Measurements from ENCODE around the gene ASB18.

ASB18 gene

DNA sequence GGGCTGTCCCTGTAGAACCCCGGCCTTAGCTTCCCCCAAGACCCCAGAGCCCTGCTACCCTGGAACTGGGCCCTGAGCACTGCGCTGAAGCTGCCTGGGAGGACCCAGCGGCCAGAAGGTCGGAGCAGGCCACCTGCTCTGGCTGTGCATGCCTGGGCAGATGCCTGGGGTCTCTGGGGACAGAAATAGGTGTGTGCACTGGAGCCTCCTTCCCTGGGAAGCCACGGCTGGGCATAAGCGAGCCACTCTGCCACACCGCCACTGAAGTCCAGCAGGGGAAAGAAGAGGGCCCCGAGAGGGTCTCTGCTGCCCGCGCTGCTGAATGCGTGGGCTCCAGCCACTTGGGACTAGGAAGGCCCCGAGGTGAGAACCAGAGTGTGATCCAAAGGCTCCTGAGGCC is 102.7 kb downstream of the ASB18 start:
- no peak for DNase-seq

DNA sequence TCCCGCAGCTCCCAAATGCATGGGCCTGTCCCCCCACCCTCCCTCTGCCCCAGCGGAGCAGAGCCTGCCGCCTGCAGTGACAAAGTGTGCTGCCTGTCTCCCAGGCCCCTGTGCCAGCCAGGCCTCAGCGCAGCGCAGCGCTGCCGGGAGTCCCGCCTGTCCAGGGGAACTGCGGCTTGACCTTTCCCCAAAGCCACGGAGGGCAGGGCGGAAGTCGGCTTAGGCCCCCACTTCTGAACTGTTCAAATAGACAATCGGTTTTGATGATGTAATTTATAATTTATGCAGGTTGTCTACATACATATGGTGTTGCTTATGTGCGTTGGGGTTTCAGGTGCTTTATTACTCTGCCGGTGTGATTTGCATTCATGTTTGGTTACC is 103.1 kb downstream of the ASB18 start:
- no peak for DNase-seq

DNA sequence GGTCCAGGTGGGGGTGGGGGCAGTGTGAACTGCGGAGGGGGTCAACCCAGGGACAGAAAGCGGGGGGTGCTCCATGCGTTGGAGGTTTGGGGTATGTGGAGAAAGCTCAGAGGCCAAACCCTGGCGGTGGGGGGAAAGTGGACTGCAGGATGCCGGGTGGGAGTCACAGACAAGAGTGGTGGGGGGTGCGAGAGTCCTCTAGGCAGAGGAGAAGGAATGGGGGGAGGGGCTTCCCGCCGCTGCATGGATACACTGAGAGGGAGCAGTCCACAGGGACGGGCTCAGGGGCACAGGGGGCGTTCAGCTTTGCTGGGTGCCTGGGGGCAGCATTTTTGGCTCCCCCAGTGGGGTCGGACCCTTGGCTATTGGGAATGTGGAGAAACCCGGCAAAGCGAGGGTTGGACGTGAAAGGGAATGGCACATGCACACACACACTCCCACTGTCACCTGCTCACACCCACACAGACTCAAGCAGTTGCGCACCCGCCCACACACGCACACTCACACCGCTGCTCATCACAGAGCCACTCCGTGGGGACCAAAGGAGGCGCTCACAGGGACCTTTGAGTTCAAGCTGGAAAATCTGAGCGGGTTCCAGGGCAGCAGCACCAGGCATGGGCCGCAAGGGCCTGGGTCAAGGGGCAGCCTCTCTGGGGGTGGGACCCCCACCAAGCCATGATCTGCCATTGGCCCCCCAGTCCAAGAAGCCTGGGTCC is 103.7 kb downstream of the ASB18 start:
- DNase-seq: no peak

DNA sequence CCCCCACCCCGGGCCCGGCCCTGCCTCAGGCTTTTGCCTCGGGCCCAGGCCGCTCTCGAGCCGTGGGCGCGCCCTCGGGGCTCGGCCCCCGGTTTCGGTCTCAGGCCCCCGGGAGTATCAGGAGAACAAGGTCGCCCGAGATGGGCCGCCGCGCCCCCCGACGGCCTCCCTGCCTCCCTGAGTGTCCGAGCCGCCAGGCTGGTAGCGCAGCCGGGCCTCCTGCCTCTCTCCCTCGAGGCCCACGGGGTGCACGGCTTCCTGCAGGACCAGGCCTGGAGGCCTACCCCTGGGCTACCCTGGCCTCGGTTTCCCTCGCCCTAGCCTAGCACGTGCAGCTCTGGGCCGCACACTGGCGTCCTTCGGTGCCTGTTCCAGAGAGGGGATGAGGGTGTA is 104.4 kb downstream of the ASB18 start:
- DNase-seq: no peak

DNA sequence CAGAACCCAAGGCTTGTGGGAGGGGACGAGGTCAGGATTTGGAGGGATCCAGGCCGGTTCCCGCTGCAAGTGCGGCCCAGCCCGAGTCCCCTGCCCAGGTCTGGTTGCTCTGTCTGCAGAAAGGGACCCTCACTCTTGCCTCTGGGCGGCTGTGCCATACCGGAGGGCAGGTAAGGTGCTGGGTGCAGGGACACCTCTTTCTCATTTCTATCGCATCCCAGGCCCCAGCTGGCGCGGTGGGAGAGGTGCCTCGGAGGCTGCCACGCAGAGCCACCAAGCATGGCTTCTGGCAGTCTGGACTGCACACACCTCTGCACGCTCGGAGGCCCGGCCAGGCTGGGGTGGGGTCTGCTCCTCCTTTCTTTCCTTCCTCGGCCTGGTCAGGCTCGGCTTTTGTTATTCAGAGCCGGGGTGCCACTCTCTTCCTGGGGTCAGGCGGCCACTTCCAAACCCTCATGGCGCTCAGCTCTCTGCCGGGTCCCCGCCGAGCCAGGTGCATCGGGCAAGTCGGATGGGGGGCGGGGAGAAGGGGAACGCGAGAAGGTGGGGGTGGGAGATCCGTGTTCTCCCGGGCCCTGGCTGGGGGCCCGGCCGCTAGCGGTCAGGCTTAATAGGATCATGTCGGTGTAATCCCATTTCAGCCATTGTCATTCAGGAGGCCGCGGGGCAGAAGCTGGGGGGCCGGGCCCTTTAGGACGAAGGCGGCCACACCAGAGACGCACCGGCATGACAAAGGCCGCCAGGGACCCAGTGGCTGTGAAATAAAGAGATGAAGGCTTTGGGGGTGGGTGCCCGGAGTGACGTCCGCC is 105.0 kb downstream of the ASB18 start:
- DNase-seq: no peak

- no peak for DNase-seq
Measured at GRCh38 chr2:236157815-236158498, 106.2 kb downstream of the ASB18 start.

DNA sequence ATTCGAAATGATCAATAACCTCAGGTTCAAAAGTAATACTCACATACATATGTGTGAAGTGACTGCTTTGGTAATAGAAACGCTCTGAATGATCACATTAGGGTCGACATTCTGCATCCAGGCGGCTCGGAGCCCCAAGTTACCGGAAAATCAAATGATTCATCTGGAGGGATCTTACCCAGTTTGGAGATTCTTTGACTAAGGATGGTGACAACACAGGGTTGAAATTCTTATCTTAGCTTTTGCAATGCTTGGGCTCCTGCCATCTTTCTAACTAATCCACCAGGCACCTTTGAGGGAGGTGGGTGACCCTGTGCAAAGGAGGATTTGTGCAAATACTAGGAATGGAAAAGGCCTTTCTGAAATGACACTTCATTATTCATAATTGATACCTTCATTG is 106.8 kb downstream of the ASB18 start:
- no peak for DNase-seq

GRCh38 chr2:236156860-236157194 is 107.4 kb downstream of the ASB18 start:
- DNase-seq: no peak

GRCh38 chr2:236156095-236156859 is 107.9 kb downstream of the ASB18 start:
- no peak for DNase-seq

- DNase-seq: no peak
Measured at GRCh38 chr2:236155406-236155805, 108.8 kb downstream of the ASB18 start.

GRCh38 chr2:236146436-236146835 is 117.8 kb downstream of the ASB18 start:
- DNase-seq: no peak

DNA sequence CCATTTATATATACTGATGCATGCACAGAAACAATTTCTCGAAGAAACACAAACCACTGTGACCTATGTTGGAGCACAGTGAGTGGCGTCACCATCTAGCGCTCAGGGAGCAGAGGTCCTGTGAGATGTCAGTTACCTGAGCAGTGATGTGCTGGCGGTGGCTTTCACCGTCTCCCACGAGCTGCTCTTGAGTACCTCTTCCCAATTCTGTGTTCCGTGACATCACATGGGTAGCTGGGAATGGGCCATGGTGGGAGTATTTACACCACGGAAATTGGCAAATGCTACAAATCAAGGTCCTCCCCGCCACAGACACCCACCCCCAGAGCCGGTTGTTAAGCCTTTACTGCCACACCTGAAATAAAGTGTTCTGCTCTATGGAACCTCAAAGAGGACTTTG is 120.4 kb downstream of the ASB18 start:
- DNase-seq: no peak
